Measurements from ENCODE around the gene WDR54.
"Not testable (repeated sequence)": the region's sequence is repeated elsewhere in the genome, so short reads cannot be mapped to it uniquely, and the experiment has no call there.

WDR54 gene

DNA sequence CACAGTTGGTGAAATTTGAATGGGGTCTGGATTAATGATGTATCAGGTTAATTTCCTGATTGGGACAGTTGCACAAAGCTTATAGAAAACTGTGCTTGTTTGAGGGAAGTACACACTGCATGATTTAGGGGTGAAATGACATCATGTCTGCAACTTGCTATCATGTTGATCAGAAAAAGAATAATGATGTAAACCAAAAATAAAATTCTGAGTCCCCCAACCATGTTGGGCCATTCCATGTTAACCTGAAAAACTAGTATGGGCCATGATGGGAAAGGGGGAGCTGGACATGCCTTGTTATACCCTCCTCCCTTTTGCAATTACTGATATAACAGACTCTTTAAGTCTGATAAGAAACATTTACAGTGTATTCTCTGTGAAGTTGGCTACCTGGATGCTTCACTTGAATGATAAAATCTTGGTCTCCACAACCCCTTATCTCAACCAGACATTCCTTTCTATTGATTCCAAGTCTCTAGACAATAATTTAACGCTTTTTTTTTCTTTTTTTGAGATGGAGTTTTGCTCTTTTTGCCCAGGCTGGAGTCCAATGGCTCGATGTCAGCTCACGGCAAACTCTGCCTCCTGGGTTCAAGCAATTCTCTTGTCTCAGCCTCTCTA lies 29.1 kb downstream of the WDR54 start:
- in situ Hi-C loops (cut with MboI; ENCODE audit: low sequenced_read_pairs), result loop anchor here (10.0 kb wide), 1 partner anchor 134 kb away; no protein-coding TSS in a partner anchor

DNA sequence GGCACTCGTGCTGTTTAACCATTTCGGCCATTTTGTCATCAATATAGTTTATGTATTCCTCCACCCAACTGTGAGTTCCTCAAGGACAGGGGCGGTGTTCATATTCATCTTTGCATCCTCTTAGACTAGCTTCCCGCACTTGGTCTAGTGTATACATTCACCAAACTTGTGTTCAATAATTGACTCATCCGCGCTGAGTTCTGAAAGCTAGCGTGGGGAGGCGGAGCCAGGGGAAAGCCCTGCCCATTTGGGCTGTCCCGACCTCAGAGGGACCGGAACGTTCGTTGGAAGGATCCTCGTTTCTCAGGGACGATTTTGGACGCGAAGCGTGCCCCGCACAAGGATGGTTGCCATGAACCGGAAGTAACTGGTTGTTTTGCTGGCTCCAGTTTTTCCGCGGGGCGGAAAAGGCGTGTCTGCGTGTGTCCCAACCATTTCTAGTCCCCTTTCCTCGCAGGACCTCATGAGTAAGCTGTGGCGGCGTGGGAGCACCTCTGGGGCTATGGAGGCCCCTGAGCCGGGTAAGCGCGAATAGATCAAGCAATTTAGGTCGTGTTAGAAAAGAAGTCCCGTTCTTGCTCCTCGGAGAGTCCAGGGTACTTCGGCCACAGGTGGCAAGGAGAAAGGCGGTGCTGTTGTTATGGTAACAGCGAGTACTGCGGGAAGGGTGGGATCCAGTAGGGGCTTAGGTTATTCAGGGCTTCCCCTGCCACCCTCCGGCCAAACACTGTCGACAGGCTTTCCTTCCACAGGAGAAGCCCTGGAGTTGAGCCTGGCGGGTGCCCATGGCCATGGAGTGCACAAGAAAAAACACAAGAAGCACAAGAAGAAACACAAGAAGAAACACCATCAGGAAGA lies 33.4 kb downstream of the WDR54 start, which contains the start of gene INO80B:
Gene INO80B, plus strand, starts transcription at position 434 of the 858 bp plus-strand sequence. Its CDS starts 30 bp downstream, at position 464.
- in situ Hi-C loops (cut with MboI; ENCODE audit: low sequenced_read_pairs), result loop anchor here (10.0 kb wide), 1 partner anchor 130 kb away; no protein-coding TSS in a partner anchor

DNA sequence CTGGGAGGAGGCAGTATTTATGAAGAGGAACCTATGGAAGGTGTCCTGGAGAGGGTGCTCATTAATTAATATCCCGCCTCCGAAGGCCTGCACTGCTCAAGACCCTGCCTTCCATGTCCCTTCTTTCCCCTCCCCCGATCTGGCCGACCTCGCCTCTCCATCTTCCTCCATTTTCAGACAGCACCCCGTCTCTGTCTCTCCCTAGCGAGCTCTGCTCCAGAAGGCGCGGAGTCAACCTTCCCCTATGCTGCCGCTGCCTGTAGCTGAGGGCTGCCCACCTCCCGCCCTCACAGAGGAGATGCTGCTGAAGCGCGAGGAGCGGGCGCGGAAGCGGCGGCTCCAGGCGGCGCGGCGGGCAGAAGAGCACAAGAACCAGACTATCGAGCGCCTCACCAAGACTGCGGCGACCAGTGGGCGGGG lies 35.6 kb downstream of the WDR54 start:
- in situ Hi-C loops (cut with MboI; ENCODE audit: low sequenced_read_pairs), result loop anchor here (10.0 kb wide), 1 partner anchor 128 kb away; no protein-coding TSS in a partner anchor

DNA sequence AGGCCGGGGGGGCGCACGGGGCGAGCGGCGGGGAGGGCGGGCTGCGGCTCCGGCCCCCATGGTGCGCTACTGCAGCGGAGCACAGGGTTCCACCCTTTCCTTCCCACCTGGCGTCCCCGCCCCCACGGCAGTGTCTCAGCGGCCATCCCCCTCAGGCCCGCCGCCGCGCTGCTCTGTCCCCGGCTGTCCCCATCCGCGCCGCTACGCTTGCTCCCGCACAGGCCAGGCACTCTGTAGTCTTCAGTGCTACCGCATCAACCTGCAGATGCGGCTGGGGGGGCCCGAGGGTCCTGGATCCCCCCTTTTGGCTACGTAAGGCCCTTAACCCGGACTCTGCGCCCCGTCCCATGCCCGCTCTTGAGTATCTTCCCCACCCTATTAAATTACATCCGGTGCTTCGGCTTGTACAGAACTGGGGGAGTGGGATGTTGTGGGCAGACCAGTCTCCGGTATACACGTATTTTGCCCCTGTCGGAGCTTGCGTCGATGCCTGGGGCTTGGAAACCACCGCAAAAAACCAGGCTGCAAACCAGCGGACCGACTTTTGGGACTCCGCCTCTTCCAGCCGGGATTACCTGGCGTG lies 36.1 kb downstream of the WDR54 start:
- in situ Hi-C loops (cut with MboI; ENCODE audit: low sequenced_read_pairs), result loop anchor here (10.0 kb wide), 1 partner anchor 127 kb away; no protein-coding TSS in a partner anchor

DNA sequence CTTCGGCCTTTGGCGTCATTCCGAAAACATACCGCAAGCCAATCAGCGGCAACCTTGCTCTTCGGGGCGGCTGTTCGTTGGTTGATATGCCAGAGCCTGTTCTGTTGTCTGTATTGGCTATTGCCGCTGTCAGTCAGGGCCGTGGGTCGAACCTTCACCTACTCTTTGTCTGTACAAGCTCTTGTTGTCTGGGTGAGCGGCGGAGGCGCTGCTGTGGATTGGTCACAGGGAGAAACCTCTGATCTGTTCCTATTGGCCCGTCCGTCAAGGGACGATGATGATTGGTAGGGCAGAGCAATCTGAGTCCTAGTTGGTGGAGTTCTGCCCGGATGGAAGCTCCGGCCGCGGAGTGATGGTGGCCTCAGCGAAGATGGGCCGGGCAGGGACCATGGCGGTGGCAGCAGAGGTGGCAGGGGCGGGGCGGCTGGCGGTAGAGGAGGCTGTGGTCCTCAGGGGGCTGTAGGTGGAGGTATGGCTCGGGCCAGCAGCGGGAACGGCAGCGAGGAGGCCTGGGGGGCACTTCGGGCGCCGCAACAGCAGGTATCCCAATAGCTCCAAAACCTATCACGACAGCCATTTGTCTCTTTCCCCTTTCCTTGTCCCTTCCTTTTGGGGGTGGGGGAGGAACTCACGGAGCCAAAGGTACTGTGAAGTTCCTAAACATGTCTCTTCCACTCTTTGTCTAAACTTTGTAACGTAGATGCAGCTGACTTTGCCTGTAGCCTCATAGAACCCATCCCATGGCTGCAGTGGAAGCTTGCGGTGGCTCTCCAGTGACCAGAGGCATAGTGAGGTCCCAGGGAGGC lies 36.8 kb downstream of the WDR54 start, which contains the start of gene WBP1:
Gene WBP1, plus strand, starts transcription at position 307 of the 806 bp plus-strand sequence. Its CDS starts 165 bp downstream, at position 472.
- in situ Hi-C loops (cut with MboI; ENCODE audit: low sequenced_read_pairs), result loop anchor here (10.0 kb wide), 1 partner anchor 126 kb away; no protein-coding TSS in a partner anchor

DNA sequence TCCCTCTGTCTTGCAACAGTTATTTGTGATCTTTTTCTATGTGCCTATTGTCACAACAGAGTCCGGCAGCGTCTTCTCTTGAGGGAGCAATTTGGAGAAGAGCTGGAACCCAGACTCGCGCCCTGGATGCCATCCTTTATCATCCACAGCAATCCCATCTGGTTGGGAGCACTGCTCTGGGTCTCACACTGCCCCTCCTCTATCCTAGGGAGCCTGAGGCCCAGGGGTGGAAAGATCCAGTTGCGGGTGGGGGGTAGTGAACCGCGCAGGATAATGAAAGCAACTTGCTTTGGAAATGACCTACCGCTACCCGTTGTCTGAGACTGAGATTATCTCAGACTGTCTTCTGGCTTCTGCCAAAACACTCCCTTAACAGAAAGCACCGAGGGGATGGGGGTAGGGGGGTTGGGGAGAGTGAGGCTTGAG lies 37.4 kb downstream of the WDR54 start:
- in situ Hi-C loops (cut with MboI; ENCODE audit: low sequenced_read_pairs), result loop anchor here (10.0 kb wide), 1 partner anchor 126 kb away; no protein-coding TSS in a partner anchor

DNA sequence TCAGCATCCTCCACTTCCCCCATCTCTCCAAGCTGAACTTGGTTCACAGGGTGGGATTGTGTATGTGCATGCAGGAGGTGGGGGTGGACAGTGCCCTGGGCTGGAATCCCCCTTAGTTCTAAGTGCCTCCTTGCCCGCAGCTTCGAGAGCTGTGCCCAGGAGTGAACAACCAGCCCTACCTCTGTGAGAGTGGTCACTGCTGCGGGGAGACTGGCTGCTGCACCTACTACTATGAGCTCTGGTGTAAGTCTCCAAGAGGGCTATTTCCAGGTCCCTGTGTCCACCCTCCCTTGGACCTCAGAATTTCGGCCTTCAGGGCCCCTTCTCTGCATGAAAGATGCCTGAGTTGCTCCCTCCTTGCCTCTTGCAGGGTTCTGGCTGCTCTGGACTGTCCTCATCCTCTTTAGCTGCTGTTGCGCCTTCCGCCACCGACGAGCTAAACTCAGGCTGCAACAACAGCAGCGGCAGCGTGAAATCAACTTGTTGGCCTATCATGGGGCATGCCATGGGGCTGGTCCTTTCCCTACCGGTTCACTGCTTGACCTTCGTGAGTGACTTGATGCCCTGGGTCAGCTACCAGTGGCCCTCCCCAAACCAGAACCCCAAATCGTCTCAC lies 38.1 kb downstream of the WDR54 start:
- in situ Hi-C loops (cut with MboI; ENCODE audit: low sequenced_read_pairs), result loop anchor here (10.0 kb wide), 1 partner anchor 125 kb away; no protein-coding TSS in a partner anchor

DNA sequence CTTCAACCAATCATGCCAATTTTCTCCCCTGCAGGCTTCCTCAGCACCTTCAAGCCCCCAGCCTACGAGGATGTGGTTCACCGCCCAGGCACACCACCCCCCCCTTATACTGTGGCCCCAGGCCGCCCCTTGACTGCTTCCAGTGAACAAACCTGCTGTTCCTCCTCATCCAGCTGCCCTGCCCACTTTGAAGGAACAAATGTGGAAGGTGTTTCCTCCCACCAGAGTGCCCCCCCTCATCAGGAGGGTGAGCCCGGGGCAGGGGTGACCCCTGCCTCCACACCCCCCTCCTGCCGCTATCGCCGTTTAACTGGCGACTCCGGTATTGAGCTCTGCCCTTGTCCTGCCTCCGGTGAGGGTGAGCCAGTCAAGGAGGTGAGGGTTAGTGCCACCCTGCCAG lies 38.7 kb downstream of the WDR54 start:
- in situ Hi-C loops (cut with MboI; ENCODE audit: low sequenced_read_pairs), result not testable (repeated sequence)

DNA sequence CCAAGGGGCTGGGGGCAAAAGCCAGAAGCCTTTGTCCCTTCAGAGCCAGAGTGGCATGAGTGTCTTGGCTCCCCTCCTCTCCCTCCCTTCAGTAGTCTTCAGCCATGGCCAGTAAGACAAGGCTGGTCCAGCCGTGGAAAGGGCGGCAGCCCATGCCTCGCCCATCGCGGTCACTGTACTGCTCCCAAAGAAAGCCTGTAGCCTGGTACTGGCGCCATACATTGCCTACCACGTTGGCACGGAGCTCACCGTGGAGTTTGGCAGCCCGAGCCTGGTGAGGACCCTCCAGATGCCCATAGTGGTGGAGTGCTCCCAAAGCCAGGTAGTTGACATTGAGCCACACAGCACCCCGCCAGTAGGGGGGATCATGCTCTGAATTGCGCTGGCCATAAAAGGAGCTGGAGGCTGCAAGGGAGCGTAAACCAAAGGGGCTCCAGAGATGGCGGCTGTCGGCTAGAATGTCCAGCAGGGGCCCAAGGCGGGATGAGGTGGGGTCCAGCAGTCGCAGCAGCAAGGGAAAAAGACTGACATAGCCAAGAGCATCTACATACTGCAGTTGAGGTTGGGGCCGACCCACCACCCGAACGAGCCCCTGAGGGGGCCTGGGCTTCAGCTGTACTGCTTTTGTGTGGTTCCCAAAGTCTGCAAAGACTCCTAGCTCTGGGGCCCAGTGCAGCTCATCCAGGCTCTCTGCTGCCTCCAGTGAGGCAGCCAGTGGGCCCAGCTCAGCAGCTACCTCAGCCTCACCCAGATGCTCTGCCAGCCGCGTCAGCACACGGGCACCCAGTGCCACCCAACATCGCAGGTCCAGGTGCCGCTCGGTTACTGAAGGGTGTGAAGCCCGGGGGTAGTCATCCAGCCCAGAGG lies 39.9 kb downstream of the WDR54 start:
- in situ Hi-C loops (cut with MboI; ENCODE audit: low sequenced_read_pairs), result no loop called here

DNA sequence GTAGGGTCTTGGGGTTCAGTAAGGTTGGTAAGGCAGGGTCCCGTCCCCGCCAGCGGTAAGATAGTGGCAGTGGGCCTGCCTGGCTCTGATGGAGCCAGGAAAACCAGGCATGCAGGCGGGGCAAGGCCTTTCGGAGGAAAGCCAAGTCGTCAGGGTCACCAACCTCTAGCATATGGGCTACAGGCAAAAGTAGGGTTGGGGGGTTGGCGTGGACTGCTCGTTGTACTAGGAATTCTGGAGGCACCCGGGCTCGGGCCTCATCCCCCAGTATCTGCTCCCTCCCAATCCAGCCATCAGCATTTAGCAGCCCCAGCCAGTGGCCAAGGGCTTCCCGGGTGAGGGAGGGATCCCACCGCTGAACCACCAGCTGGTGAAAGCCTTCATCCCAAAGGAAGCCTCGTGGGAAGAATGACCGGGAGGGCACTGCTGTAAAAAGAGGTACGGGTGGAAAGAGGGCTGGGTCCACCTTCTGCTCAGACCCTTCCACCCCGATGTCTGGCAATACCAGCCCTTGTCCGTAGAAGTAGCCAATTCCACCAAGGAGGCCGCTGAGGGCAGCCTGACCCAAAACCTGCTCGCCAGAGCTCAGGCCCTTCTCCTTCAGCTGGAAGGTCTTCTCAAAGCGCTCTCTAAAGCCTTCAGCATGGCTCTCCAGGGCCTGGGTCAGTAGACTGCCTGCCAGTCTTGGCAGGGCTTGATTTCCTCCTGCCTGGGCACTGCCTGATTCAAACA lies 40.7 kb downstream of the WDR54 start:
- in situ Hi-C loops (cut with MboI; ENCODE audit: low sequenced_read_pairs), result no loop called here

DNA sequence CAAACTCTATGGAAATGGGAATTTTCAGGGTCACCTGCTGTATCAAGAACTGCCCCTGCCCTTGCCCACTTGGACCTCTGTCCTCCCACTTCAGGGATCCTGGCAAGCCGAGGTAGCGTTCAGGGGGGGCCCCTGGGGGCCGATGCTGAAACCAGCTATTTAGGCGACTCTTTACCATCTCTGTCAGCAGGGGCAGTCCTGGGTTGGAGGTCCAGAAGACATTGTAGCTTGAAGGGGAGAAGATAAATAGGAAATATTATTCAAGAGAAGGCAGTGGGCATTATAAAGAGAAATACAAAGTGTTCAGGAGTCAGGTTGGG lies 41.2 kb downstream of the WDR54 start:
- in situ Hi-C loops (cut with MboI; ENCODE audit: low sequenced_read_pairs), result no loop called here

DNA sequence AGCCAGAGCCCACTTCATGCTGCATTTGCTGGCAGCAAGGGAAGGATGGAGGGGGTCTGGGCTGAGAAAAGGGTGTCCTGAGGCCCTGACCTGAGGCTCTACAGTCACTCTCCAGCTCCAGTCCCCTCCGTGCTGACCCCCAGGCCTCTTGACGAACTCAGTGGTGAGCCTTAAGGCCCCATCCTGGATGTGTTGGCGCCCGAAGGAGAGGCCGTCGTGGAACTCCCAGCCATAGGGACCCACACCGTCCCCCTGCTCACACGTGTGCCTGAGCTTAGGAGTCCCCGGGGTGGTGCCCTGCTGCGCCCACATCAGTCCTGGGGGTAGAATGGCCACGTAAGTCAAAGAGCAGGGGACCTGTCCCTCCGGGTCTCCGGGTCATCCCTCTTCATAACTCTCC lies 42.9 kb downstream of the WDR54 start:
- in situ Hi-C loops (cut with MboI; ENCODE audit: low sequenced_read_pairs), result no loop called here

DNA sequence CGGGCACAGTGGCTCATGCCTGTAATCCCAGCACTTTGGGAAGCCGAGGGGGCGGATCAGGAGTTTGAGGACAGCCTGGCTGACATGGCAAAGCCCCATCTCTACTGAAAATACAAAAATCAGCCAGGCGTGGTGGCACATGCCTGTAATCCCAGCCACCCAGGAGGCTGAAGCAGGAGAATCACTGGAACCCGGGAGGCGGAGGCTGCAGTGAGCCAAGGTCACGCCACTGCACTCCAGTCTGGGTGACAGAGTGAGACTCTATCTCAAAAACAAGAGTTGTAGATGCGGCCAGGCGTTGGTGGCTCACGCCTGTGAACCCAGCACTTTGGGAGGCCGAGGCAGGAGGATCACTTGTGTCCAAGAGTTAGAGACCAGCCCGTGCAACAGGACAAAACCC lies 49.2 kb downstream of the WDR54 start:
- in situ Hi-C loops (cut with MboI; ENCODE audit: low sequenced_read_pairs), result not testable (repeated sequence)

DNA sequence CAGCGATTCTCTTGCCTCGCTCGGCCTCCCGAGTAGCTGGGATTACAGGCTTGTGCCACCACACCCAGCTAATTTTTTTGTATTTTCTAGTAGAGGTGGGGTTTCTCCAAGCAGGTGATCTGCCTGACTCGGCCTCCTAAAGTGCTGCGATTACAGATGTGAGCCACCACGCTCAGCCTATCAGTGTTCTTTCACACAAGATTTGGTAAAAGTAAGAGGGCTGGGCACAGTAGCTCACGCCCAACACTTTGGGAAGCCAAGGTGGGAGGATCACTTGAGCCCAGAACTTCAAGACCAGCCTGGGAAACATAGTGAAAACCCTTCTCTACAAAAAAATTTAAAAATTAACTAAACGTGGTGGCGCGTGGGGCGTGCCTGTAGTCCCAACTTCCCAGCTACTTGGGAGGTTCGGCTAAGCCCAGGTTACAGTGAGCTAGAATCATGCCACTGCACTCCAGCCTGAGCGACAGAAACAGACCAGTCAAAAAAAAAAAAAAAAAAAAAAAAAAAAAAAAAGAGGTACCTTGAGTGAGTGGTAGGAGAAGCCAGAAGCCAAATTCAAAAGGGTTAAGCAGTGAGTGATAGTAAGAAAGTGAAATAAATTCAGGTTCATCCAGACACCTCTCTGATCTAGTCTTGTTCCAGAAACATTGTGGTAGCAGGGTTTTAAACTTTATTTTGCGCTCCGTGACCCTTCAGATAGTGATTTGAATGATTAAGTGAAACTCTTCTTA lies 50.0 kb downstream of the WDR54 start:
- in situ Hi-C loops (cut with MboI; ENCODE audit: low sequenced_read_pairs), result no loop called here

DNA sequence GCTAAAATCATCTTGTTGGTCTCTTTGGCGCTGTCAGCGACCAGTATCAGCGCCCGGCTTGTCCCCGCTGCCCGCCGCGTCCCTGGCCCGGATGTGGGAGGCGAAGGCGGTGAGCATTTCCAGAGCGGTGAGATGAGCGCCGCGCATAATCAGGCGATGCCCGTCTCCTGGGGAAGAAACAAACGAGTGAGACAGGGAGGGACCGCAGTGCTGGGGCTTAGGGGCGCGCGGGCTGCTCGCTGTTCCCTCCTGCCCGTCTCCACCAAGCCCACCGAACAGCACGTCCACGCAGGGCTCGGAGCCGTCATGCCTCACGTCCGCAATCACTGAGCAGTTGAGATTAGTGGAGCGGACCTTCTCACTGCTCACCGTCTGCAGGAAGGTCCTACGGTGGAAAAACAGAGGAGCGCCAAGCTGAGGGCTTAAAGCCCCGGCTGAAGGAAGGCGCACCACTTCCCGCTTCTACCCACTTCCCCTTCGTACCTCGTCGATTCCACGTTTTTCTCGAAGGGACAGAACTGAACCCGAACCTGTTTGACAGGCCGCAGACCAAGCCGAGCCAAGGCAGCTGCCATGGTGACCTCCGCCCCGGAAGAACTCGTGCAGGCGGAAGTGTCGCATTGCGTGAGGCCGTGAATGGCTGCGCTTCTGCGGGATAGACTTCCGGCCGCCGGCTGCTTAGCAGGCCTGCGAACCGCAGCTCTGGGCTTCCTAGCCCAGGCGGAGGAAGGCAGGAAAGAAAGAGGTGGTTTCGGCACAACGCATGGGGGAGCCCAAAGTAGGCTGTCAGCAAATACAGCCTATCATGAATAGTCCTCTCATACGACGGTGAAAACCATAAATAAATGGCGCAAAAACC lies 50.8 kb downstream of the WDR54 start, which contains the start of gene MRPL53:
Gene MRPL53, minus strand, starts transcription at position 595 of the 859 bp plus-strand sequence. Its CDS starts 20 bp downstream, at position 575.
- in situ Hi-C loops (cut with MboI; ENCODE audit: low sequenced_read_pairs), result no loop called here

DNA sequence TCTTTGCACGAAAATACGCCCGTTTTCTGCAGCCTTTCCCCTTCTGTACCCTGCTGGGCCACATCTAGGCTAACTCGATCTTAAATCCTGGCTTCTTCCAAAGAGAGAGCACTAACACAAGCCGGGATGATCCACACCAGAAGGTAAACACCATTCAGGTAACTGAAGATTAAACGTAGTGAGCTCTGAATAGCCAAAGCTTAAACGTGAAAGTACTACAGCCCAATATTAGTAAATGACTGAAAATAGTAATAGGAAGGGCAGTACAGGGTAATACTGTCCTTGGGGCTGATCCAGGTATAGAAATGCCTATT lies 51.4 kb downstream of the WDR54 start:
- in situ Hi-C loops (cut with MboI; ENCODE audit: low sequenced_read_pairs), result no loop called here

DNA sequence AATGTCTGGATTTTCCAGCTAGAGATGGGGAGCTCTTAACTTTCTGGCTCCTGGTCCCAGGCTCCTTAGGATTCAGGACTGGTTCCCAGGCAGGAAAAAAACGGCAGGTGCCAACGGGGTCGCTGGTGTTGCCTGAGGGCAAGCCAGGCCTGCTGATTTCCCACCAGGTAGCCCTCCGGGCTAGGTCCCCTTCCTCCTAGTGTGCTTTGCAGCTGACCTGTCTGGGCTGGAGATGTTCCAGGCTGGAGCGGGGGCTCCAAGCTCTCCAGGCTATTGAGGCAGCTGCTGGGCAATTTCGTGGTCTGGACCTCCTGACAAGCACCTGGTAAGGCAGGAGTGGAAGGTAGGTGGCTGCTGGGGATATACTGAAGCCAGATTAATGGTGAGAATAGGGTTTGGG lies 53.0 kb downstream of the WDR54 start:
- in situ Hi-C loops (cut with MboI; ENCODE audit: low sequenced_read_pairs), result no loop called here
